ENCODE measurements around the gene COL1A1.

Gene COL1A1

GRCh38 chr17:50186661-50187393, 14.6 kb downstream of the COL1A1 start:
- DNase-seq (ENCODE audit: low read depth) = no peak

- no peak for DNase-seq (ENCODE audit: low read depth)
Observed at GRCh38 chr17:50185631-50186471, 15.6 kb downstream of the COL1A1 start.

DNA sequence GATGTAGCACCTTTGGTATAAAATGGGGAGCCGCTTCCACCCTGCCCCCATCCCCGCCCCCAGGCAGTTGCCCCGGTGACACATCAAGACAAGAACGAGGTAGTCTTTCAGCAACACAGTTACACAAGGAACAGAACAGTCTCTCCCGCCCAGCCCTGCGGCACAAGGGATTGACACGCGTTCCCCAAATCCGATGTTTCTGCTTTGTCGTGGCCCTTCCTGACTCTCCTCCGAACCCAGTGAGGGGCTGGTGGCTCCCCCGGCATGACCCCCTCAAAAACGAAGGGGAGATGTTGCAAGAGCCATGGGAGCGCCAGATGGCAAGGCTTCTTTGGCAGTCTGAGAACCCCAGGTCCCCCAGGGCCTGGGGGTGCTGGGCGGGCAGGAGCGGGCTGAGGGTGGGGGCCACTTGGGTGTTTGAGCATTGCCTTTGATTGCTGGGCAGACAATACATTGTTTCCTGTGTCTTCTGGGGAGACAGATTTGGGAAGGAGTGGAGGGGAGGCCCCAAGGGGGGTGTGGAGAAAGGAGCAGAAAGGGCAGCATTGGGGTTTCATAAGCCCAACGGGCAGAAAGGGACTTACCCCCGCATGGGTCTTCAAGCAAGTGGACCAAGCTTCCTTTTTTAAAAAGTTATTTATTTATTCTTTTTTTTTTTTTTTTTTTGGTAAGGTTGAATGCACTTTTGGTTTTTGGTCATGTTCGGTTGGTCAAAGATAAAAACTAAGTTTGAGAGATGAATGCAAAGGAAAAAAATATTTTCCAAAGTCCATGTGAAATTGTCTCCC, 16.6 kb downstream of the COL1A1 start:
- no peak for DNase-seq (ENCODE audit: low read depth)

DNA sequence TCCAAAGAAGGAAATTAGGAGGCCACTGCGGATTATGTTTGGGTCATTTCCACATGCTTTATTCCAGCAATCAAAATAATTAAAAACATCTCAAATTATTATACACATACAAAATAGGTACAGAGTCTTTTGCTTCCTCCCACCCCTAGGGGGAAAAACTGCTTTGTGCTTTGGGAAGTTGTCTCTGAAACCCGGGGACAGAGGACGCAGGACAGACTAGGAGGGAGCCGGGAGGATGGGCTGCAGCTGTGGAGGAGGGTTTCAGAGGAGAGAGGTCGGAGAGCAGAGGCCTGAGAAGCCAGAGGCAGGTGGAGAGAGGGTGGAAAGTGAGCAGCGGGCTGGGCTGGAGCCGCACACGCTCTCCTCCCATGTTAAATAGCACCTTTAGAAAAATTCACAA, 17.4 kb downstream of the COL1A1 start:
- no peak for DNase-seq (ENCODE audit: low read depth)

- DNase-seq (ENCODE audit: low read depth) = no peak
Observed at GRCh38 chr17:50183421-50183994, 17.9 kb downstream of the COL1A1 start.

DNA sequence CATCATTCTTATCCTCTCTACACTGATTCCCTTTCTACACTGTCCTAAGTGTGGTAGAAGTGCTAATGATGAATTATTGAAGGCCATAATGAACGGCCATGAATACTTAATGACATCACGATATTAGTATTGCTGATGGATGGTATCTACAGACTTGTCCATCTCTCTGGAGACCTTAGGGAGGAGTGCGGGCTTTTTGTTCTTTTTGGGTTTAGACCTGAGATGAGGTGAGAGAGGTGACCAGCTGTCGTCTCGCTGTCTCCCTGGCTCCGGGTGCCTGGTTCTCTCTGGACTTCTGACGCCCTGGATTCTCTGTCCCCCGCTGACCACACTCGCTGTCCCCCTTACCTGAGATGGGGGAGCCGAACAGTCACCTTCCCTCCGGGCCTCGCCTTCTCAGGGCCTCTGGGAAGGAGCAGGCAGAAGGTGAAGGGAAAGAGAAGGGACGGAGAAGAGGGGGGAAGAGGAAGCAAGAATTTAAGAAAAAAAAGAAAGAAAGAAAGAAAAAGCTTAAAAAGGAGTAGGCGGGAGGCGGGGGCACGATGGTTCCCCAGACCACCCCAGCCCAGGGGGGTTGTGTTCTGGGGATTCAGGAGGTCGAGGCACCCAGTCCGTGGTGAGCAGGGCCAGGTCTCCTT, 18.5 kb downstream of the COL1A1 start:
- DNase-seq (ENCODE audit: low read depth) = no peak

GRCh38 chr17:50181591-50182560, 19.6 kb downstream of the COL1A1 start:
- DNase-seq (ENCODE audit: low read depth) = no peak

- DNase-seq (ENCODE audit: low read depth) = no peak
Observed at GRCh38 chr17:50181144-50181543, 20.3 kb downstream of the COL1A1 start.

DNA sequence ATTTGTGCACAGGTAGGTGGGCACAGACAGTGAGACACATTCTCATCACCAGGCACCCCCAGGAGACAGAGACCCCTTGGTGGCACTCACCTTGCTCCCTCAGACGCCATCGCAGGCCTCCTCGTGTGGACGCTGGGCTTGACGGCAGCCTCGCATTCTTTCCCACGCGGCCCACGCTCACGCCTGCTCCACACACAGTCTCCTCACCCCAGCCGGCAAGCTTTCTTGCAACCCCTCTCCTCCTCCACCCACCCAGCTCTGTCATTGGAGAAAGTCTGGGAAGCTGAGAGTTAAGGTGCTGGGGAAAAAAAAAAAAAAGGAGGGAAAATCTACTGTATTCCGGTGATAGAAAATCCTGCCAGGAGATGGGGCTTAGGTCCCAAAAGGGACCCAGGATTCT, 20.8 kb downstream of the COL1A1 start:
- no peak for DNase-seq (ENCODE audit: low read depth)

GRCh38 chr17:50180111-50180510, 21.3 kb downstream of the COL1A1 start:
- no peak for DNase-seq (ENCODE audit: low read depth)

GRCh38 chr17:50177983-50178834, 23.2 kb downstream of the COL1A1 start:
- DNase-seq (ENCODE audit: low read depth) = peak; percentile 94

DNA sequence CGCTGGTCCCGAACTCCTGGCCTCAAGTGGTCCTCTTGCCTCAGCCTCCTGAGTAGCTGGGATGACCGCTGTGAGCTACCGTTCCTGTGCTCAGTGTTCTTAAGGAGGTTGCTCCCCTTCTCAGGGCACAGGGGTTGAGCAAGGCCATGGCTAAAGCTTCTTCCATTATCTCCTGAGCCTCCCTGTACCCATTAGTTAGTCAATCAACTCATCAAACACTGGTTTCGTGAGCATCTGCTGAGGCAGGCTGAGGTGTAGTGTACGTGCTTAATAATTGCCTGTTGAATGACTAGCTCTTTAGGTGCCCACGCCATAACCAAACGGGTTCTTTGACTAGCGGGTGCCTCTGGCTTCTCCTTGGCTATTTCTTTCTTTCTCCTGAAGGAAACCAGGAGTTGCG, 24.0 kb downstream of the COL1A1 start:
- DNase-seq (ENCODE audit: low read depth) = no peak

GRCh38 chr17:50176559-50177357, 24.7 kb downstream of the COL1A1 start:
- DNase-seq (ENCODE audit: low read depth) = no peak

GRCh38 chr17:50175035-50175807, 26.2 kb downstream of the COL1A1 start:
- DNase-seq (ENCODE audit: low read depth) = no peak

- no peak for DNase-seq (ENCODE audit: low read depth)
Observed at GRCh38 chr17:50174444-50174843, 27.0 kb downstream of the COL1A1 start.

GRCh38 chr17:50173335-50173941, 28.0 kb downstream of the COL1A1 start:
- peak; percentile 87 for DNase-seq (ENCODE audit: low read depth)

DNA sequence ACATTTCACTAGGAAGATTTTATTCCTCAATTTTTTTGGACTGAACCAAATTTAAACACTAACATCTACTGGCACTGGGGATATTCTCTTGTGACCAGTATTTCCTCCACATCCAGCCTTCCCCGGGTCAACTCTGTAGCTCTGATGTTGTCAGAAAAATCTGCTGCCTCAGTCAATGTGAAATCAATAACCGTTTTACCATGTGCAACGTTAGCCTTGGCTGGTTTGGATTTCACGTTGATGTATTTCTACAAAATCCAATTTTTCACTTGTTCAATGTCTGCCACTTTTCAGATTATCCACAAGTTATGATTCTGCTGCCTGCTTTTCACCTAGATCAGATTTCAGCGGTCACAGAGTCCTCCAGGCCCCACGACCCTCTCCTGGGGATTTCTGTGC, 28.5 kb downstream of the COL1A1 start:
- DNase-seq (ENCODE audit: low read depth) = no peak

DNA sequence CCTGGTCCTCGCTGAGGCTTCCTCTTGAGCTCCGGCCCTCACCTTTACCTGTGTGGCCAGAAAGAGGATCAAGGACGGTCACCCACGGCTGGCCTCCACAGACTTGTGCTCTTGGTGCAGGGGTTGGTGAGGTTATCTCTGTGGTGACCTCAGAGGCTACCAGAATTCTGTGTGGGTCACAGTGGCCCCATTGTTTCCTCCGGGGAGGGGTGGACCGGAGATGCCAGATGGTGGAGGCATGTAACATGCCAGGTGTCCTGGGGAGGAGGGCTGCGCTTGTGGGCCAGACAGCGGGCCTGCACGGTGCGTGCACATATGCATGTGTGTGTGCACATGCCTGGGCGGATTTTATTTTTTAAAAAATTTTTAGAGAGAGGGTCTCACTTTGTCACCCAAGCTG, 29.3 kb downstream of the COL1A1 start:
- DNase-seq (ENCODE audit: low read depth) = no peak

All from stromal cell of bone marrow (primary cell).